Right lobe of liver (tissue), 4 donors: ENCODE results near the gene NUDT1.

Source experiments
- POLR2A ChIP-seq: fragments of 450-650 bp; IDR thresholded peaks from one replicate; pipeline ENCODE4 v1.6.1; 2017; ENCODE audit warnings: antibody characterized with exemption, mild to moderate bottlenecking
- TF ChIP-seq, protein P1 (sequence below), 4 donors: fragments of 200-600 bp in 3 of 4; fragments of 450-650 bp in 1 of 4; IDR thresholded peaks; one replicate each; pipeline versions ENCODE4 v1.5.1 to v1.8.0; 2016 to 2022; ENCODE audit warnings: antibody characterized with exemption in 4 of 4, mild to moderate bottlenecking in 2 of 4
- donor health status: DM: no; HTN: no; CAD: no.
- donor health status: DM: no; HTN: no; CAD: no.
- donor health status: DM: no; HTN: yes; CAD: no.

DNA sequence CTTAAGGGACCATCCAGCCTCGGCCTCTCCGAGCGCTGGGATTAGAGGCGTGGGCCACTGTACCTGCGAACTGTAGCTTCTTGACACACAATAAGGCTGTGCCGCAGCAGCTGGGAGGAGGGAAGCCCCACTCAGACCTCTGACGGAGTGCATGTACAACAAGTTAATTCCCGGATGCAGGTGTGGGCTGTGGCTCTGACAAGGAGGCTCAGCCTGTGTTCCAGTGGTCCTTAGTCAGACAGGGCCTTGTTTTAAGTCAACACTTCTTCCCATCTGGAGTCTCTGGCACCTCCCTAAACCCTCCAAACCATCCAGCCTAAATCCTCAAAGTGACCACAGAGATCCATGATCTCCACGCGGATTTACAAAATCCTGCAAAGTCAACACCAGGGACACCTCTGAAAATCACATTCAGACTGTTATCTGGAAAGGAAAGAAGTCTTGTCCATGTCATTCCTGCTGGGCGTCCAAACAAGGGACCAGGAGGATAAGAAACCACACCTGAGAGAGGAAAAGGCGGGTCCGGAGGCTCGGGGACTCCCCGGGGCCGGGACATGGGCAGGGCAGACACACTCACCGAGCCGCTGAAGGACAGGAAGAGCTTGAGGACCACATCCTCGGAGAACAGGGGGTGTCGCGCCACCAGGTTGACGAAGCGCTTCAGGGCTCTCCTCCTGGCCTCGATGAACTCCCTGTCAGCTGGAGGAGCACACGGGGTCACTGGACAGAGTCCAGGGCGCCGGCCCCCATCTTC is 29.4 kb downstream of the NUDT1 start:
- no peak for TF ChIP-seq POLR2A
- TF ChIP-seq, protein P1, sequence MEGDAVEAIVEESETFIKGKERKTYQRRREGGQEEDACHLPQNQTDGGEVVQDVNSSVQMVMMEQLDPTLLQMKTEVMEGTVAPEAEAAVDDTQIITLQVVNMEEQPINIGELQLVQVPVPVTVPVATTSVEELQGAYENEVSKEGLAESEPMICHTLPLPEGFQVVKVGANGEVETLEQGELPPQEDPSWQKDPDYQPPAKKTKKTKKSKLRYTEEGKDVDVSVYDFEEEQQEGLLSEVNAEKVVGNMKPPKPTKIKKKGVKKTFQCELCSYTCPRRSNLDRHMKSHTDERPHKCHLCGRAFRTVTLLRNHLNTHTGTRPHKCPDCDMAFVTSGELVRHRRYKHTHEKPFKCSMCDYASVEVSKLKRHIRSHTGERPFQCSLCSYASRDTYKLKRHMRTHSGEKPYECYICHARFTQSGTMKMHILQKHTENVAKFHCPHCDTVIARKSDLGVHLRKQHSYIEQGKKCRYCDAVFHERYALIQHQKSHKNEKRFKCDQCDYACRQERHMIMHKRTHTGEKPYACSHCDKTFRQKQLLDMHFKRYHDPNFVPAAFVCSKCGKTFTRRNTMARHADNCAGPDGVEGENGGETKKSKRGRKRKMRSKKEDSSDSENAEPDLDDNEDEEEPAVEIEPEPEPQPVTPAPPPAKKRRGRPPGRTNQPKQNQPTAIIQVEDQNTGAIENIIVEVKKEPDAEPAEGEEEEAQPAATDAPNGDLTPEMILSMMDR (IDR thresholded peaks at IDR 0.05), result no peak
